Liver (tissue), 9 donors: ENCODE measurements around the gene AP2A2. TPM values are rescaled to one million over a fixed set of nuclear protein-coding genes. Genes with fewer than 3 reads are reported as not detected.

Experiments
- DNase-seq: peaks from one replicate; pipeline ENCODE4 v3.0.0-alpha.2; 2017; ENCODE audit warnings: low spot score
- H3K27ac ChIP-seq, 2 donors: one replicate each; pipeline ENCODE4 v1.7.0; 2013; ENCODE audit warnings: inconsistent platforms in 2 of 2, low read length in 2 of 2, control low read depth in 1 of 2, low read depth in 1 of 2, mild to moderate bottlenecking in 1 of 2
- H3K27me3 ChIP-seq, 4 donors: one replicate each; pipeline versions ENCODE4 v1.6.1 to v1.7.0; 2013; ENCODE audit warnings: low read length in 3 of 4, inconsistent platforms in 1 of 4, mild to moderate bottlenecking in 1 of 4, moderate library complexity in 1 of 4; ENCODE audit not compliant: control insufficient read depth in 4 of 4, insufficient read depth in 4 of 4
- H3K36me3 ChIP-seq, 4 donors: one replicate each; pipeline versions ENCODE4 v1.6.1 to v1.7.0; 2013; ENCODE audit warnings: low read length in 3 of 4, mild to moderate bottlenecking in 3 of 4, low read depth in 1 of 4, moderate library complexity in 1 of 4; ENCODE audit not compliant: control insufficient read depth in 4 of 4, insufficient read depth in 3 of 4
- H3K4me1 ChIP-seq, 4 donors: one replicate each; pipeline versions ENCODE4 v1.6.1 to v1.7.0; 2013; ENCODE audit warnings: low read length in 3 of 4, mild to moderate bottlenecking in 3 of 4, moderate library complexity in 1 of 4; ENCODE audit not compliant: control insufficient read depth in 4 of 4, insufficient read depth in 4 of 4
- H3K4me3 ChIP-seq, 3 donors: one replicate each; pipeline versions ENCODE4 v1.6.1 to v1.7.0; 2013; ENCODE audit warnings: low read length in 3 of 3, control low read depth in 1 of 3, low read depth in 1 of 3, mild to moderate bottlenecking in 1 of 3
- H3K9ac ChIP-seq, 2 donors: one replicate each; pipeline ENCODE4 v1.7.0; 2013; ENCODE audit warnings: low read length in 2 of 2, mild to moderate bottlenecking in 2 of 2, moderate library complexity in 2 of 2, control low read depth in 1 of 2, low read depth in 1 of 2
- H3K9me3 ChIP-seq, 4 donors: one replicate each; pipeline versions ENCODE4 v1.6.1 to v1.7.0; 2013; ENCODE audit warnings: low read length in 3 of 4; ENCODE audit not compliant: control insufficient read depth in 4 of 4
- ATF3 ChIP-seq: IDR thresholded peaks from 2 replicates; pipeline ENCODE4 v1.6.1; 2016; ENCODE audit warnings: antibody characterized with exemption
- EGR1 ChIP-seq, 2 donors: IDR thresholded peaks; 2 replicates each; pipeline ENCODE4 v1.6.1; 2016 to 2018; ENCODE audit warnings: antibody characterized with exemption in 2 of 2, low read depth in 2 of 2
- FOXA1 ChIP-seq: IDR thresholded peaks from 2 replicates; pipeline ENCODE4 v1.6.1; 2016; ENCODE audit warnings: antibody characterized with exemption
- FOXA2 ChIP-seq: IDR thresholded peaks from 2 replicates; pipeline ENCODE4 v1.6.1; 2016; ENCODE audit warnings: antibody characterized with exemption
- GABPA ChIP-seq, 2 donors: IDR thresholded peaks in 1 of 2; conservative IDR thresholded peaks in 1 of 2; 2 replicates each; pipeline ENCODE4 v1.6.1; 2016; ENCODE audit warnings: antibody characterized with exemption in 2 of 2, mild to moderate bottlenecking in 1 of 2, moderate library complexity in 1 of 2
- HNF4A ChIP-seq, 2 donors: conservative IDR thresholded peaks; 2 replicates each; pipeline ENCODE4 v1.6.1; 2016; ENCODE audit warnings: antibody characterized with exemption in 2 of 2, mild to moderate bottlenecking in 2 of 2
- HNF4G ChIP-seq: IDR thresholded peaks from 2 replicates; pipeline ENCODE4 v1.6.1; 2016; ENCODE audit warnings: antibody characterized with exemption
- JUND ChIP-seq, 2 donors: IDR thresholded peaks; 2 replicates each; pipeline ENCODE4 v1.6.1; 2016; ENCODE audit warnings: antibody characterized with exemption in 2 of 2
- NR2F2 ChIP-seq: IDR thresholded peaks from 2 replicates; pipeline ENCODE4 v1.6.1; 2016; ENCODE audit warnings: antibody characterized with exemption
- RAD21 ChIP-seq, 2 donors: IDR thresholded peaks; 2 replicates each; pipeline ENCODE4 v1.6.1; 2016; ENCODE audit warnings: antibody characterized with exemption in 2 of 2, mild to moderate bottlenecking in 2 of 2
- REST ChIP-seq: IDR thresholded peaks from 2 replicates; pipeline ENCODE4 v1.6.1; 2016; ENCODE audit warnings: antibody characterized with exemption, mild to moderate bottlenecking
- RXRA ChIP-seq, 2 donors: IDR thresholded peaks; 2 replicates each; pipeline ENCODE4 v1.6.1; 2017 to 2018; ENCODE audit warnings: antibody characterized with exemption in 2 of 2, mild to moderate bottlenecking in 1 of 2
- SP1 ChIP-seq: IDR thresholded peaks from 2 replicates; pipeline ENCODE4 v1.6.1; 2018; ENCODE audit warnings: antibody characterized with exemption, mild to moderate bottlenecking
- YY1 ChIP-seq: IDR thresholded peaks from 2 replicates; pipeline ENCODE4 v1.6.1; 2016; ENCODE audit warnings: antibody characterized with exemption, mild to moderate bottlenecking
- ZBTB33 ChIP-seq: IDR thresholded peaks from 2 replicates; pipeline ENCODE4 v1.6.1; 2016; ENCODE audit warnings: antibody characterized with exemption
- WGBS: extraction: QIAGEN DNeasy Blood & Tissue Kit; methylation state at CpG from one replicate; pipeline ENCODE4 v1.1.7; 2013; 5-methylcytosine and 5-hydroxymethylcytosine counted together
- polyA plus RNA-seq, 2 donors: library from polyadenylated mRNA; stranded (reverse) in 1 of 2; unstranded in 1 of 2; fragments of 200-250 nt in 1 of 2; fragments of >200 nt in 1 of 2; fragmentation: Nextera tagmentation in 1 of 2; extraction: Ambion mirVana in 1 of 2; gene quantifications; one replicate each; pipeline versions ENCODE4 v1.2.1 to v1.2.3, GENCODE V29; 2013 to 2015
- total RNA-seq, 2 donors: library from RNA; depleted of rRNA; stranded (reverse); fragments of >200 nt; gene quantifications; one replicate each; pipeline ENCODE4 v1.2.3, GENCODE V29; 2014
- TF ChIP-seq, protein P1 (sequence below): IDR thresholded peaks from 2 replicates; pipeline ENCODE4 v1.6.1; 2016; ENCODE audit warnings: antibody characterized with exemption
- TF ChIP-seq, protein P2 (sequence below): fragments of 150-350 bp; IDR thresholded peaks from 2 replicates; pipeline ENCODE4 v1.5.1; 2017; ENCODE audit warnings: improper control_type of control experiment, low read depth, low read length; ENCODE audit not compliant: missing input control
- donor health status: healthy.
- donor health status: healthy.
- donor health status: healthy.
- donor health status: healthy.
- donor health status: healthy.

The AP2A2 gene
- total and polyA plus RNA-seq, 4 donors = 20.5 to 39.7 (median 23.8) TPM

GRCh38 chr11:963852-964251, 38.2 kb downstream of the AP2A2 start:
- no peaks in the 10 kb centered on the region for H3K9me3 ChIP-seq
- TF ChIP-seq NR2F2 (no peak), RAD21 (IDR thresholded peaks at IDR 0.05) (no peak), SP1 (no peak), ZBTB33 (no peak), EGR1 (IDR thresholded peaks at IDR 0.05; ENCODE audit: low read depth in 2 of 2) (no peak), JUND (IDR thresholded peaks at IDR 0.05) (no peak), YY1 (no peak), HNF4A (conservative IDR thresholded peaks at IDR 0.05) (no peak), GABPA (IDR thresholded peaks at IDR 0.05 in 1 of 2, conservative IDR thresholded peaks at IDR 0.05 in 1 of 2) (no peak), ATF3 (no peak), FOXA1 (no peak), FOXA2 (no peak), REST (no peak), RXRA (IDR thresholded peaks at IDR 0.05) (no peak), HNF4G (no peak)
- TF ChIP-seq, protein P1, sequence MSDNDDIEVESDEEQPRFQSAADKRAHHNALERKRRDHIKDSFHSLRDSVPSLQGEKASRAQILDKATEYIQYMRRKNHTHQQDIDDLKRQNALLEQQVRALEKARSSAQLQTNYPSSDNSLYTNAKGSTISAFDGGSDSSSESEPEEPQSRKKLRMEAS = no peak
- TF ChIP-seq, protein P2, sequence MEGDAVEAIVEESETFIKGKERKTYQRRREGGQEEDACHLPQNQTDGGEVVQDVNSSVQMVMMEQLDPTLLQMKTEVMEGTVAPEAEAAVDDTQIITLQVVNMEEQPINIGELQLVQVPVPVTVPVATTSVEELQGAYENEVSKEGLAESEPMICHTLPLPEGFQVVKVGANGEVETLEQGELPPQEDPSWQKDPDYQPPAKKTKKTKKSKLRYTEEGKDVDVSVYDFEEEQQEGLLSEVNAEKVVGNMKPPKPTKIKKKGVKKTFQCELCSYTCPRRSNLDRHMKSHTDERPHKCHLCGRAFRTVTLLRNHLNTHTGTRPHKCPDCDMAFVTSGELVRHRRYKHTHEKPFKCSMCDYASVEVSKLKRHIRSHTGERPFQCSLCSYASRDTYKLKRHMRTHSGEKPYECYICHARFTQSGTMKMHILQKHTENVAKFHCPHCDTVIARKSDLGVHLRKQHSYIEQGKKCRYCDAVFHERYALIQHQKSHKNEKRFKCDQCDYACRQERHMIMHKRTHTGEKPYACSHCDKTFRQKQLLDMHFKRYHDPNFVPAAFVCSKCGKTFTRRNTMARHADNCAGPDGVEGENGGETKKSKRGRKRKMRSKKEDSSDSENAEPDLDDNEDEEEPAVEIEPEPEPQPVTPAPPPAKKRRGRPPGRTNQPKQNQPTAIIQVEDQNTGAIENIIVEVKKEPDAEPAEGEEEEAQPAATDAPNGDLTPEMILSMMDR = no peak
- H3K4me3 ChIP-seq = no peak overlapping the region
- H3K9ac ChIP-seq = no peak overlapping the region
- H3K4me1 ChIP-seq = peaks cover 5 to 32% (median 23%) of the 10 kb centered on the region in 4 donors
- H3K27me3 ChIP-seq = no peaks in the 10 kb centered on the region
- H3K36me3 ChIP-seq = peaks cover 0 to 17% (median 5%) of the 10 kb centered on the region in 4 donors
- DNase-seq = no peak
- H3K27ac ChIP-seq = no peak overlapping the region
- 96% methylated on average over 7 of the region's 7 CpGs for WGBS
